ENCODE data around the gene ZNF438.

GRCh38 chr10:30918651-30919050 is 113.0 kb downstream of the ZNF438 start:
- TF ChIP-seq BHLHE40 (IDR thresholded peaks at IDR 0.05; ENCODE audit: borderline replicate concordance) (no peak), FOXA1 (IDR thresholded peaks at IDR 0.05) (no peak), ELF4 (IDR thresholded peaks at IDR 0.05) (no peak), SP1 (IDR thresholded peaks at IDR 0.05) (no peak), TARDBP (IDR thresholded peaks at IDR 0.05) (no peak), FOXM1 (IDR thresholded peaks at IDR 0.05; ENCODE audit: borderline replicate concordance) (no peak), SUZ12 (IDR thresholded peaks at IDR 0.05) (no peak), FOXK2 (IDR thresholded peaks at IDR 0.05) (no peak), L3MBTL2 (conservative IDR thresholded peaks at IDR 0.05) (no peak), ZNF384 (IDR thresholded peaks at IDR 0.05) (no peak), CTBP1 (IDR thresholded peaks at IDR 0.05; ENCODE audit: borderline replicate concordance) (no peak), ARNT (IDR thresholded peaks at IDR 0.05) (no peak), NFRKB (IDR thresholded peaks at IDR 0.05) (no peak)
- TF ChIP-seq, protein P1, sequence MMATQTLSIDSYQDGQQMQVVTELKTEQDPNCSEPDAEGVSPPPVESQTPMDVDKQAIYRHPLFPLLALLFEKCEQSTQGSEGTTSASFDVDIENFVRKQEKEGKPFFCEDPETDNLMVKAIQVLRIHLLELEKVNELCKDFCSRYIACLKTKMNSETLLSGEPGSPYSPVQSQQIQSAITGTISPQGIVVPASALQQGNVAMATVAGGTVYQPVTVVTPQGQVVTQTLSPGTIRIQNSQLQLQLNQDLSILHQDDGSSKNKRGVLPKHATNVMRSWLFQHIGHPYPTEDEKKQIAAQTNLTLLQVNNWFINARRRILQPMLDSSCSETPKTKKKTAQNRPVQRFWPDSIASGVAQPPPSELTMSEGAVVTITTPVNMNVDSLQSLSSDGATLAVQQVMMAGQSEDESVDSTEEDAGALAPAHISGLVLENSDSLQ (IDR thresholded peaks at IDR 0.05): no peak
